OCI-M1 (cell line): ENCODE data around the gene CACNA1C.
A peak's percentile ranks its signal among the peaks of the same experiment; 100 is the strongest.

Source experiments
- DNase-seq: peaks from one replicate; lab custom pipeline; 2025; lab: John Stamatoyannopoulos, UW

CACNA1C gene

DNA sequence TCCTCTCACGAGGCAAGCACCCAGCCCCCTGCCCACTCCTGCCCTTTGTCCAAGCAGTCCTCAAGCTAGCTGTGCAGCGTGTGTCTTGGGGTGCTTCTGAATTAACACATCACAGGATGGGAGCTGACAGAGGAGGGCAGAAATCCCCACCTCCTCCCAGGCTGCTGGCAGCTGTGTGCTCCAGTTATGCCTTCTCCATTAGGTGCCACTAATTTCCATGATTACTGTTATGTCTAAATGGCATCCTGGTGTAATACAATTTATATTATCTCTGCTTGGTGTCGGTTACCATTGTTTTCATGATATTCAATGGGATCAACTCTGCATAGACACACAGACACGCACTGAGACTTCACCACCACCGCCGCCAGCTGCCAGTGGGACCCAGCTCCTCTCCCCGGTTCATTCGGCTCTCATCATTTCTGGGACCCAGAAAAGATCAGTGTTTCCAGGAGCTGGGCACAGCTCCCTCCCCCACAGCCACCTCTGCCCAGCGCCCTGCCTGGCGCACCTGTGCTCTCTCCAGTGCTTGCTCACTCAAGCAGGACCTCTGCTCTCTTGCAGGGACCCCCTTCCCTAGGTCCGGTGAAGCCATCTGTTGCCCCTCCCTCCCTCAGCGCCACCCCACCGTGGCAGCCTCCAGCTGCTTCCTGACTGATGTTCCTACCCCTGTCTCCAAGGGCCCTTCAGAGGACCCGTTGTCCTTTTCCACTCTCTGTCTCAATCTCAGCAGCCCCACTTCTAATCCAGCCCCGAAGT is 574.5 kb downstream of the CACNA1C start:
- no peak for DNase-seq

- peak; percentile 6 for DNase-seq
Measured at GRCh38 chr12:2627835-2628191, 575.0 kb downstream of the CACNA1C start.

- no peak for DNase-seq
Measured at GRCh38 chr12:2628401-2628800, 575.6 kb downstream of the CACNA1C start.

- no peak for DNase-seq
Measured at GRCh38 chr12:2629051-2629450, 576.3 kb downstream of the CACNA1C start.

DNA sequence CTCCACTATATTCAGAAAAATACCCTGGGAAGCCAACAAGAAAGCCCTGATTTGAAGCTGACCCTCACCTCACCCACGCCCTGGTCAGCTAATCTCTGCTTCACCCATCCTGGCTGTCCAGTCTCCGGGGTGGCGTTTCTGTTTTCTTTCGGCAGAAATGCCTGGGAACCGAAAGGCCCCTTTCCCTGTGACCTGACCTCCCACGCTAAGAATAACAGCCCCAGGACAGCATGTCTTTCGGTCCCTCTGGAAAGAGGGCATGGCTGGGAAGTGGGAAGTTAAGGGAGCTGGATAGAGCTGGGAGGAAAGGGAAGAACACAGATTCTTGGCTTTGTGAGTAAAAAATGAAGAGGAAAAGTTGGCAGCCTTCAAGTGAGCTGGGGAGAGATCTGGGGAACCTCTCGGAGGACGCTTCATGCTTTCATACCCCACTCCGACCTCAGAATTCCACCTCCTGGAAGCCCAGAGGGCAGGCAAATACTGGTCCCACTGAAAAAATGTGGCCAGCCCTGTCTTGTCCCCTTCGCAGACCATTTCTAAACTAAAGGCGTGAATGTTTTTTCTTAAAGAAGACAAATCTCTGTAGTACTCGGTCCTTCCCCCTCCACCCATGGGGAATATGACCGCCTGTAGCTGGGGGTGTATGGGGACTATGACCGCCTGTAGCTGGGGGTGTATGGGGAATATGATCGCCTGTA is 579.0 kb downstream of the CACNA1C start:
- no peak for DNase-seq

DNA sequence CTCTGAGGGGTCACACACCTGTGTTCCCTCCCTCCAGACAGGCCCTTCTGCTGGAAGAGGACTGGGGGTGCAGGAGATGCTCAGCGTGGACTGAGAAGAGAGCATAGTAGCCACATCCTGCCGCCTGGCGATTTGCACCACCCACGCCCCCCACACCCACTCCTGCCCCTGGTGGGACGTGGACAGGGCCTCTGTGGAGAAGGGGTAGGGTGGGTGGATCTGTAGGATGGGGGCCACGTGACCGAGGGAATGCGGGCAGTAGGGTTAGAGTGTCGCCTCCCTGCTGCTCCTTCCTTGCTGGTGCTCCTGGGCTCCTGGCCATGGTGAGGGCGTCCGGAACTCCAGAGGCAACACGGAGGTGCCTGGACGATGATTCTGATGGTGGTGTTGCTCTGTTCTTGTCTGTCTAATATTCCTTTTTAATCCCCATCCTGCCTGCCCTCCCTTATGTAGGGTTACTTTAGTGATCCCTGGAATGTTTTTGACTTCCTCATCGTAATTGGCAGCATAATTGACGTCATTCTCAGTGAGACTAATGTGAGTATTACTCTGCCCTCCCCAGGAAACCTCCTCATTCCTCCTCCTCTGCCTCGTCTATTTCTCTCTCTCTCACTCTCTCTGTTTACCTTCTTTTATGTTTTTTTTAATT is 580.5 kb downstream of the CACNA1C start:
- no peak for DNase-seq

DNA sequence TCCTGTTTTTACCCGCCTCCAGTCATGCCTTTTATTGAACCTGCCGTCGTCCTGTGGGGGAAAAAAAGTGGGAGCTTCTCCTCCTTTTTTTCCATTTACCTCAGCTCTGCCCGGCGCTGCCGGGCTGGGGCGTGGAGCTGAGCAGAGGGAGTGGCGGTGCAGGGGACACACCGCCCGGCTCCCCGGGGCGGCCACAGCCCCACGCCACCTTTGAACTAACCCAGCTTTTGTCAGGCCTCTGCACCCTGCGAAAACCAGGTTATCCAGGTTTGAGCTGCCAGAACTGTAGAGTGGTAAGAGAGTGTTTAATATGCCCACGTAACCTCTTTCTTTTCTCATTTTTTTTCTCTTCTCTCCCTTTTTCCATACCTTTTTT is 581.0 kb downstream of the CACNA1C start:
- no peak for DNase-seq

- no peak for DNase-seq
Measured at GRCh38 chr12:2634471-2634870, 581.7 kb downstream of the CACNA1C start.

DNA sequence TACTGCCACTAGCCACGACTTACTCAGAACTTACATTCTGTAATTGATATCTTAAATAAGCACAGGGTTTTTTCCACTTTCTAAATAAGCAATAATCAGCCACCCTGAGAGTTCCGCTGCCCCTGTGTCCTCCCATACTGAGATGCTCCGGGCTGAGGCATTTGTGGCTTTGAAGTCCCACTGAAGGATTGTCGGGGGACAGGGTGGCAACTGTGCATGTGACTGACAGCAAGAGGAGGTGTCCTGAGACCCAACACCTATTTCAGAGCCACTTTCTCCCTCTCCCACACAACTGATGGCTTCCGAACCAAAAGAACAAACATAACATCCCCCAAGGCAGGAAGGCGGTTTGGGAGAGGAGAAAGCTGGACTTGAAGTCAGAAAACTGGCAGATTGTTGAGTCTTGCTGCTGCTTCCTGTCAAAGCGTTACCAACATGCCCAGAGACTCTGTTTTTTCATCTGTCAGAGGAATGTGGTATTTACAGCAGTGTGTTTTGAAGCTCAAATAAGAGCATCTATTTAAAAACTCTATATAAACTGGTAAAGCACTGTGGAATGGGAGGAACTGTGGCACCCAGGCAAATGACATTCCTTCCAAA is 584.1 kb downstream of the CACNA1C start:
- no peak for DNase-seq

GRCh38 chr12:2637371-2637770 is 584.6 kb downstream of the CACNA1C start:
- DNase-seq = no peak

- no peak for DNase-seq
Measured at GRCh38 chr12:2638273-2639019, 585.7 kb downstream of the CACNA1C start.

- DNase-seq = no peak
Measured at GRCh38 chr12:2639020-2639298, 586.2 kb downstream of the CACNA1C start.

DNA sequence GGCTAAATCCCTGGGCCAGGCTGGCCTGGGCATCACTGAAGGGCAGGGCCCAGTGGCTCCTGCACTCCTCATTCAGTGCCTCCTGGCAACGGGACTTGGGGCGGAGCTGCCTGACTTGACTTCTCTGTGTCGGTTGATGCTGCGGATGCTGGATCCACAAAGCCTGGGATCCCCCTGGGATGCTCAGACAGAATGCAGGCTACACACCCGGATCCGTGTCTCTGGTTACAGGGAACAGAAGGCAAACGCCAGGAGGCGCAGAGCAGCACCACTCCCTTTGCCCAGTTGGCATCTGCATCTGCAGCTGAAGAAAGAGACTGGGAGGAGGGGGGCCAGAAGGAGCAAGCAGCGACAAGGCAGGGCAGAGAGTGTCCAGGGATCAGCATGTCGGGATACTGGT is 587.5 kb downstream of the CACNA1C start:
- DNase-seq = no peak

- DNase-seq = peak; percentile 10
Measured at GRCh38 chr12:2640709-2641108, 587.9 kb downstream of the CACNA1C start.

GRCh38 chr12:2641207-2641606 is 588.4 kb downstream of the CACNA1C start:
- DNase-seq = peak; percentile 48

- DNase-seq = no peak
Measured at GRCh38 chr12:2641761-2642160, 589.0 kb downstream of the CACNA1C start.

GRCh38 chr12:2642176-2642892 is 589.5 kb downstream of the CACNA1C start:
- DNase-seq = no peak

GRCh38 chr12:2642896-2643425 is 590.2 kb downstream of the CACNA1C start:
- DNase-seq = no peak

GRCh38 chr12:2643576-2644135 is 590.9 kb downstream of the CACNA1C start:
- no peak for DNase-seq

GRCh38 chr12:2644683-2645405 is 592.1 kb downstream of the CACNA1C start:
- peak; percentile 11 for DNase-seq
